Activated T-cell treated with anti-CD3 and anti-CD28 coated beads, Interleukin-2, amount 50 U/mL, for 72 hours (primary cell): ENCODE measurements around the gene AIDA. TPM values are rescaled to one million over a fixed set of nuclear protein-coding genes. Genes with fewer than 3 reads are reported as not detected.
"Not testable (repeated sequence)": the region's sequence is repeated elsewhere in the genome, so short reads cannot be mapped to it uniquely, and the experiment has no call there.

Experiments used
- ATAC-seq, 2 donors: fragments of 150-1000 bp; cut with Tn5 transposase; replicated peaks in 1 of 2; 2 replicates each; pipeline ENCODE4 v1.10.0; 2021; ENCODE audit warnings: moderate library complexity in 2 of 2, mild to moderate bottlenecking in 1 of 2
- DNase-seq, 2 donors: peaks; one replicate each; pipeline ENCODE4 v3.0.0; 2021 to 2022; ENCODE audit warnings: mixed read lengths in 1 of 2
- H3K27ac Mint-ChIP-seq: one replicate; pipeline ENCODE4 v1.8.0; 2022; ENCODE audit warnings: mild to moderate bottlenecking, moderate library complexity, mixed read lengths
- H3K27me3 Mint-ChIP-seq: one replicate; pipeline ENCODE4 v1.8.0; 2022; ENCODE audit warnings: low read depth, mixed read lengths
- H3K36me3 Mint-ChIP-seq, 2 donors: one replicate each; pipeline ENCODE4 v1.8.0; 2022; ENCODE audit warnings: mixed read lengths in 2 of 2, mild to moderate bottlenecking in 1 of 2; ENCODE audit not compliant: insufficient read depth in 2 of 2
- H3K4me1 Mint-ChIP-seq: one replicate; pipeline ENCODE4 v1.8.0; 2022; ENCODE audit warnings: low read depth, mixed read lengths
- H3K4me3 Mint-ChIP-seq, 2 donors: one replicate each; pipeline ENCODE4 v1.8.0; 2022; ENCODE audit warnings: mild to moderate bottlenecking in 2 of 2, mixed read lengths in 2 of 2, moderate library complexity in 2 of 2
- H3K9me3 Mint-ChIP-seq, 2 donors: one replicate each; pipeline ENCODE4 v1.8.0; 2022; ENCODE audit warnings: mixed read lengths in 2 of 2
- total RNA-seq, 2 donors: library from RNA; stranded (reverse); gene quantifications; one replicate each; pipeline ENCODE4 v1.2.3, GENCODE V29; 2022

AIDA gene
- total RNA-seq, 2 donors from 2014 or later = 49.5 to 57.1 TPM

DNA sequence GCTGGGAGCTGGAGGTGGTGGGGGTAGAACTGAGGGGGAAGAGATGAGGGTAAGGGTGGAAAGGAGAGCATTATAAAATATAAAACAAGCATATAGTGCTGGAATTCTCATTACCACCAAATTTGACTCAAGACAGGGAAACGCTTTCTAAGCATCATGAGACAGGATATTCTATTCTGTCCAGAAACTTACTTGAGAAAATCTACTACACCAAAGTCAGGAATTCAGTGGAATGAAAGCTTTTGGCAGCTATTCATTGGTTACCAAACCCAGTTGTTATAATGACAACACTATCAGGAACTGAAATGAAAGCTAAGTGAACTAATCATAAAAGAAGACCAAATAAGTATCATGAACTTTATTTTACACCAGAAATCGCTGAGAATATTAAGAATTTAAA lies 14.5 kb downstream of the AIDA start:
- peaks cover 21% of the 10 kb centered on the region for H3K4me1 Mint-ChIP-seq
- no peaks in the 10 kb centered on the region for H3K9me3 Mint-ChIP-seq
- no peaks in the 10 kb centered on the region for H3K27me3 Mint-ChIP-seq
- DNase-seq (no peak), ATAC-seq (no peak)
- no peak overlapping the region for H3K27ac Mint-ChIP-seq
- H3K4me3 Mint-ChIP-seq = no peak overlapping the region
- peaks cover 0 to 6% of the 10 kb centered on the region in 2 donors for H3K36me3 Mint-ChIP-seq

DNA sequence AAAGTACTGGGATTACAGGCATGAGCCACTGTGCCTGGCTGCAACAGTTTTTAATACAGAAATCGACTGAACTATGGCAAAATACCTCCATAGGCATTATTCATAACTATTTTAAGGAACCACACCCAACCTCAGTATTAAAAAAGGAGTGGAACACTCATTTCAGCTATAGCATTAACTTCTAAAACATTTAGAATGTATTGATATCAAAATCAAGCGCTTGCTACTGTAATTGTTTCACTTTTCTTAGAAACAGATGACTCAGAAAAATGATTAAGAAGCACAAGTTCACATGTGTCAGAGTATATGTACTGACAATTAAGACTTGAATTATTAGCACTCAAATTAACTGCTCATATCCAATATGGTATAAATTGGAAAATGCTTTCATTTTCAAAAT lies 15.1 kb downstream of the AIDA start:
- no peak for DNase-seq
- Mint-ChIP-seq H3K9me3 (no peaks in the 10 kb centered on the region), H3K36me3 (peaks cover 0 to 4% of the 10 kb centered on the region in 2 donors), H3K27me3 (no peaks in the 10 kb centered on the region), H3K4me3 (peak overlapping the region in 1 of 2 donors; percentile 53), H3K4me1 (peaks cover 21% of the 10 kb centered on the region), H3K27ac (peak overlapping the region; percentile 60)
- peak in 1 of 2 donors; percentile 48 for ATAC-seq

DNA sequence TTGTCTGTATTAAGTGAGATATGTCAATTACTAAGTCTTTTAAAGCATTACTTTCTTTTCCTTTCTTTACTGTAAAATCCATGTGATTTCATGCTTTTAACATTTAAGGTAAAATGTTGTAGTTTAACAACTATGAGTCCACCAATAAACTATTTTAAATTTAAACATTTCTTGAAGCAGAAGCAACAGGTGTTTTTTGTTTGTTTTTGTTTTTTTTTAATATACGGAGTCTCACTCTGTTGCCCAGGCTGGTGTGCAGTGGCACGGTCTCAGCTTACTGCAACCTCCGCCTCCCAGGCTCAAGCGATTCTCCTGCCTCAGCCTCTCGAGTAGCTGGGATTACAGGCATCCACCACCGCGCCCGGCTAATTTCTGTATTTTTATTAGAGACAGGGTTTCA lies 15.6 kb downstream of the AIDA start:
- ATAC-seq = no peak
- Mint-ChIP-seq H3K4me1 (peaks cover 21% of the 10 kb centered on the region), H3K36me3 (peaks cover 0 to 4% of the 10 kb centered on the region in 2 donors), H3K4me3 (no peak overlapping the region), H3K27ac (no peak overlapping the region), H3K27me3 (no peaks in the 10 kb centered on the region), H3K9me3 (no peaks in the 10 kb centered on the region)
- DNase-seq = no peak

DNA sequence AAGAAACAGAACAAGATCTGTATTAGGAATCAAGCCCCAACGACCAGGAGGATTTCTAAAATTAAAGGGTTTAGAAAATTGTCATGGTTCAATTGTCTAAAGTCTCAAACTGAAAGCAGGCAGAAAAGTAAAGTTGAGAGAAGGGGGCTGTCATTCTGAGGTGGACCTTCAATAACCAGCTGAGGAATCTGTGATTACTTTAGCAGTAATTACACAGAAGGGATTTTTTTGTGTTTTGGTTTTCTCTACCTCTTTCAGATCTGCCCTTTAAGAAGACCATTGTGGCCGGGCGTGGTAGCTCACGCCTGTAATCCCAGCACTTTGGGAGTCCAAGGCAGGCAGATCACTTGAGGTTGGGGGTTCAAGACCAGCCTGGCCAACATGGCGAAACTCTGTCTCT lies 17.4 kb downstream of the AIDA start:
- Mint-ChIP-seq H3K27ac (no peak overlapping the region), H3K4me3 (no peak overlapping the region), H3K27me3 (no peaks in the 10 kb centered on the region), H3K36me3 (peaks cover 0 to 2% of the 10 kb centered on the region in 2 donors), H3K9me3 (no peaks in the 10 kb centered on the region), H3K4me1 (peaks cover 21% of the 10 kb centered on the region)
- no peak for DNase-seq
- ATAC-seq = no peak

DNA sequence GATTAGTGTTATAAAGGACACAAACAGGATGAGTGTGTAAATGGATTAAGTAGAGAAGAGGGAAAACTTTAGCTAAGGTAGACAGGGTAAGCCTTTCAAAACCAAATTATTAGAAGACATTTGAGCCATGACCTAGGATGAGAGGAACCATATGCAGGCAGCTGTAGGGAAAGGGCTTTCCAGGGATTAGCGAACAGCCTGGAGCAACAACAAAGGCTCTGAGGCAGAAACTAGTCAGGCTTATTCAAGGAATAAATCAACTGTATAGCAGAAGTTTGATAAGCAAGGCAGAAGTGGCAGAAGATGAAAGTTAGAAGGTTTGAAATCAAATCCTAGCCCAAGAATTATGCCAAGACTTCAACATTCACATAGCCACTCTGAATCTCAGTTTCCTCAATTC lies 21.3 kb downstream of the AIDA start:
- Mint-ChIP-seq H3K27ac (no peak overlapping the region), H3K4me1 (peaks cover 12% of the 10 kb centered on the region), H3K9me3 (no peaks in the 10 kb centered on the region), H3K4me3 (no peak overlapping the region), H3K36me3 (peaks cover 0 to 2% of the 10 kb centered on the region in 2 donors), H3K27me3 (no peaks in the 10 kb centered on the region)
- DNase-seq (no peak), ATAC-seq (no peak)

GRCh38 chr1:222680080-222680479 lies 32.2 kb downstream of the AIDA start:
- Mint-ChIP-seq H3K27ac (no peak overlapping the region), H3K9me3 (no peaks in the 10 kb centered on the region), H3K4me3 (no peak overlapping the region), H3K4me1 (no peaks in the 10 kb centered on the region), H3K27me3 (no peaks in the 10 kb centered on the region), H3K36me3 (no peaks in the 10 kb centered on the region)
- ATAC-seq = no peak
- DNase-seq = no peak

- Mint-ChIP-seq H3K27ac (peak overlapping the region; percentile 83), H3K27me3 (no peaks in the 10 kb centered on the region), H3K4me1 (peaks cover 17% of the 10 kb centered on the region), H3K9me3 (no peaks in the 10 kb centered on the region), H3K4me3 (no peak overlapping the region), H3K36me3 (peaks cover 4 to 20% of the 10 kb centered on the region in 2 donors)
- ATAC-seq (no peak), DNase-seq (no peak)
Observed at GRCh38 chr1:222670110-222670509, 42.2 kb downstream of the AIDA start.

DNA sequence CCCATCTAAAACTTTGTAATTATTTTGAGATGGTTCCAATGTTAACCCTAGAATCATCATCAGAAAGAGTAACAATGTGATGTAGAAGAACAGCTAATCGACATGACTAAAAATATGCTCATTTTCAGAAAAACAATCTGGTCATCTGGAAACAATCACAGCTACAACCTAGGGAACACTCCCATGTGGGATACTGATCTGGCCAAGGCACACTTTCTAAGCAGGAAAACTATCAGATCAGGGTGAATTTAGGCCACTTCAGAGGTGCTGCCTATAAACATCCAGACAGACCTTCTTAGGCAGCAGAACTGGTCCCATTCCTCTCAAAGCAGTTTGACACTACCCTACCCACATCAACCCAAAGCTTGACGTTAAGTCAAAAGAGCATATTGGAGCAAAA lies 43.2 kb downstream of the AIDA start:
- not testable (repeated sequence) for H3K27me3 Mint-ChIP-seq, H3K27ac Mint-ChIP-seq, ATAC-seq, DNase-seq, H3K4me3 Mint-ChIP-seq, H3K9me3 Mint-ChIP-seq
- Mint-ChIP-seq H3K36me3 (peaks cover 6 to 19% of the 10 kb centered on the region in 2 donors), H3K4me1 (peaks cover 17% of the 10 kb centered on the region)

- not testable (repeated sequence) for H3K4me3 Mint-ChIP-seq, H3K27me3 Mint-ChIP-seq, H3K9me3 Mint-ChIP-seq, ATAC-seq, DNase-seq, H3K27ac Mint-ChIP-seq
- H3K4me1 Mint-ChIP-seq = peaks cover 17% of the 10 kb centered on the region
- H3K36me3 Mint-ChIP-seq = peaks cover 6 to 19% of the 10 kb centered on the region in 2 donors
Observed at GRCh38 chr1:222668184-222668583, 44.1 kb downstream of the AIDA start.

GRCh38 chr1:222665964-222666363 lies 46.3 kb downstream of the AIDA start:
- Mint-ChIP-seq H3K36me3 (peaks cover 8 to 24% of the 10 kb centered on the region in 2 donors), H3K4me3 (no peak overlapping the region), H3K27ac (no peak overlapping the region), H3K4me1 (peaks cover 12% of the 10 kb centered on the region), H3K27me3 (no peaks in the 10 kb centered on the region), H3K9me3 (no peaks in the 10 kb centered on the region)
- ATAC-seq (no peak), DNase-seq (no peak)

GRCh38 chr1:222663431-222663934 lies 48.8 kb downstream of the AIDA start:
- H3K27me3 Mint-ChIP-seq = no peaks in the 10 kb centered on the region
- no peaks in the 10 kb centered on the region for H3K4me1 Mint-ChIP-seq
- no peak overlapping the region for H3K27ac Mint-ChIP-seq
- no peak for ATAC-seq
- peaks cover 12 to 32% of the 10 kb centered on the region in 2 donors for H3K36me3 Mint-ChIP-seq
- no peak overlapping the region for H3K4me3 Mint-ChIP-seq
- H3K9me3 Mint-ChIP-seq = no peaks in the 10 kb centered on the region
- DNase-seq = no peak

GRCh38 chr1:222657899-222658298 lies 54.4 kb downstream of the AIDA start:
- Mint-ChIP-seq H3K9me3 (no peaks in the 10 kb centered on the region), H3K4me1 (peaks cover 47% of the 10 kb centered on the region), H3K4me3 (no peak overlapping the region), H3K27me3 (no peaks in the 10 kb centered on the region), H3K27ac (peak overlapping the region; percentile 54), H3K36me3 (peaks cover 31 to 48% of the 10 kb centered on the region in 2 donors)
- no peak for ATAC-seq
- no peak for DNase-seq

GRCh38 chr1:222656391-222657155 lies 55.7 kb downstream of the AIDA start:
- H3K27me3 Mint-ChIP-seq = no peaks in the 10 kb centered on the region
- peak overlapping the region in 1 of 2 donors; percentile 31 for H3K4me3 Mint-ChIP-seq
- H3K36me3 Mint-ChIP-seq = peaks cover 34 to 56% of the 10 kb centered on the region in 2 donors
- no peaks in the 10 kb centered on the region for H3K9me3 Mint-ChIP-seq
- peak overlapping the region; percentile 68 for H3K27ac Mint-ChIP-seq
- ATAC-seq = no peak
- peaks cover 60% of the 10 kb centered on the region for H3K4me1 Mint-ChIP-seq
- DNase-seq = no peak

DNA sequence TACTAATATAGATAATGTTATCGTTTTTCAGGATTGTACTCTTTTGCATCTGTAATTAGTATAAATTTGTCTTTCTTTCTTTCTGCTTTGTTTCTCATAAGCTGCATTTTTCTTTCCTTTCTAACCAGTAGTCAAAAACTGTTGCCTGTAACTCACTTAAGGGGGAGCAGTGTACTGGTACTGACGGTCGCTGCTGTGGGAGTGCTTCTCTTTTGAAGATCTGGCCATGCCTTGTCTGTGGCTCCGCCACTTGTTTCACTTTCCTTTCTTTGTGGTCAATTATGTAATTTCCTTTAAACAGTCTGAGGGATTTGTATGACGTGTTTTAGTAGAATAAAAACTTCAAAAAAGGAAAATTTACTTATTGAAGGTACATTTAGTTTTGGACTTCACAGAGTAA lies 57.4 kb downstream of the AIDA start:
- Mint-ChIP-seq H3K4me3 (peak overlapping the region; percentile 50 to 64), H3K4me1 (peaks cover 61% of the 10 kb centered on the region), H3K9me3 (no peaks in the 10 kb centered on the region), H3K27ac (peak overlapping the region; percentile 86), H3K27me3 (no peaks in the 10 kb centered on the region), H3K36me3 (peaks cover 32 to 60% of the 10 kb centered on the region in 2 donors)
- ATAC-seq (peak; percentile 79 to 80), DNase-seq (peak; percentile 64 to 78)
